Fibroblast of lung (primary cell): ENCODE results near the gene PLP1. TPM values are rescaled to one million over a fixed set of nuclear protein-coding genes. Genes with fewer than 3 reads are reported as not detected.
"Not testable (repeated sequence)": the region's sequence is repeated elsewhere in the genome, so short reads cannot be mapped to it uniquely, and the experiment has no call there.

ENCODE experiments used
- DNase-seq, 2 donors: peaks; one replicate each; pipeline versions ENCODE4 v3.0.0 to v3.0.0-alpha.2; 2010; ENCODE audit warnings: low read depth in 2 of 2
- H2AFZ ChIP-seq: 2 replicates; pipeline ENCODE4 v1.5.1; 2012; ENCODE audit warnings: low read length, control low read depth, inconsistent platforms
- H3K27ac ChIP-seq: 2 replicates; pipeline ENCODE4 v1.5.1; 2011; ENCODE audit warnings: low read length, control low read depth; ENCODE audit not compliant: insufficient read depth
- H3K27me3 ChIP-seq: 2 replicates; pipeline ENCODE4 v1.5.1; 2011; ENCODE audit warnings: mild to moderate bottlenecking, low read length; ENCODE audit not compliant: control insufficient read depth, insufficient read depth
- H3K36me3 ChIP-seq: 2 replicates; pipeline ENCODE4 v1.5.1; 2011; ENCODE audit warnings: low read length; ENCODE audit not compliant: control insufficient read depth, insufficient read depth
- H3K4me1 ChIP-seq: 2 replicates; pipeline ENCODE4 v1.5.1; 2011; ENCODE audit warnings: low read length; ENCODE audit not compliant: control insufficient read depth, insufficient read depth; ENCODE audit errors: extremely low read depth
- H3K4me2 ChIP-seq: 2 replicates; pipeline ENCODE4 v1.5.1; 2011; ENCODE audit warnings: low read length, control low read depth; ENCODE audit not compliant: insufficient read depth; ENCODE audit errors: extremely low read depth
- H3K4me3 ChIP-seq, 4 experiments: fragments of 200-600 bp in 1 of 4; sonication (generic) in 1 of 4; replicated peaks in 1 of 4; 2 replicates each; pipeline ENCODE4 v1.5.1; 2011 to 2016; ENCODE audit warnings: low read length in 4 of 4, low read depth in 3 of 4, mild to moderate bottlenecking in 3 of 4, control low read depth in 2 of 4, inconsistent platforms in 1 of 4, mixed read lengths in 1 of 4; ENCODE audit not compliant: insufficient read depth in 1 of 4; ENCODE audit errors: control extremely low read depth in 1 of 4
- H3K79me2 ChIP-seq: 2 replicates; pipeline ENCODE4 v1.5.1; 2012; ENCODE audit warnings: mild to moderate bottlenecking, low read length, inconsistent platforms; ENCODE audit not compliant: control insufficient read depth, insufficient read depth
- H3K9ac ChIP-seq: 2 replicates; pipeline ENCODE4 v1.5.1; 2011; ENCODE audit warnings: mild to moderate bottlenecking, low read length, control low read depth; ENCODE audit not compliant: insufficient read depth
- H3K9me3 ChIP-seq: 2 replicates; pipeline ENCODE4 v1.5.1; 2012; ENCODE audit warnings: low read depth, low read length; ENCODE audit not compliant: control insufficient read depth, insufficient read depth
- H4K20me1 ChIP-seq: 2 replicates; pipeline ENCODE4 v1.5.1; 2011; ENCODE audit warnings: low read length; ENCODE audit not compliant: control insufficient read depth, insufficient read depth; ENCODE audit errors: extremely low read depth
- EZH2 ChIP-seq: IDR thresholded peaks from 2 replicates; pipeline ENCODE4 v1.5.1; 2012; ENCODE audit warnings: low read length, control low read depth, mild to moderate bottlenecking; ENCODE audit errors: missing control alignments
- polyA plus RNA-seq, 2 donors: library from polyadenylated mRNA; depleted of rRNA in 1 of 2; stranded (reverse) in 1 of 2; unstranded in 1 of 2; fragments of >200 nt; gene quantifications; 2 replicates each; pipeline ENCODE4 v1.2.1, GENCODE V29; 2011 to 2012; ENCODE audit warnings: missing spikeins in 1 of 2
- total RNA-seq: library from RNA; depleted of rRNA; stranded (reverse); fragments of >200 nt; gene quantifications from 2 replicates; pipeline ENCODE4 v1.2.1, GENCODE V29; 2014
- TF ChIP-seq, protein P1 (sequence below), 2 donors: IDR thresholded peaks in 1 of 2; conservative IDR thresholded peaks in 1 of 2; 1 replicate in 1 of 2; 2 replicates in 1 of 2; pipeline ENCODE4 v1.5.1; 2011 to 2012; ENCODE audit warnings: low read length in 2 of 2, control low read depth in 1 of 2, inconsistent platforms in 1 of 2, low read depth in 1 of 2, mild to moderate bottlenecking in 1 of 2

PLP1 gene
- total and polyA plus RNA-seq, 2 donors (not counting 1 experiment from before 2014, with no cell fraction given), result 0.17 TPM

DNA sequence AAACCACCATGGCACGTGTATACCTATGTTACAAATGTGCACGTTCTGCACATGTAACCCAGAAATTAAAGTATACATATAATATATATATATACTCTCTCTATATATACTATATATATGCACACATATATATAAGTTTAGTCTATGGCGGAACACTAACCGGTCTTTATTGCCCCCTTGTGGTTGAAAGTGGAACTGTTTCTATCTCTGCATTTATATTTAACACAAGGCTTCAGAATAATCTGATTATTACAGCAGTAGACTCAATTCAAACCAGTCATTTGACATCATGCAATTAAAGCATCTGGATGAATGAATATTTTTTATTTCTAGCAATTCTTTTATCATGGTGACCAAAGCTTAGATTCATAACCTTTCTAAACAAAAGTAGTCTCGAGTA lies 40.9 kb downstream of the PLP1 start:
- Histone ChIP-seq H4K20me1 (no peaks in the 10 kb centered on the region), H3K4me1 (no peaks in the 10 kb centered on the region), H3K27ac (no peak overlapping the region), H3K79me2 (no peaks in the 10 kb centered on the region), H3K9me3 (no peaks in the 10 kb centered on the region), H2AFZ (no peak overlapping the region), H3K9ac (no peak overlapping the region), H3K4me3 (no peak overlapping the region), H3K4me2 (no peak overlapping the region), H3K36me3 (no peaks in the 10 kb centered on the region), H3K27me3 (no peaks in the 10 kb centered on the region)
- peak in 1 of 2 donors; percentile 60 for DNase-seq
- TF ChIP-seq, protein P1, sequence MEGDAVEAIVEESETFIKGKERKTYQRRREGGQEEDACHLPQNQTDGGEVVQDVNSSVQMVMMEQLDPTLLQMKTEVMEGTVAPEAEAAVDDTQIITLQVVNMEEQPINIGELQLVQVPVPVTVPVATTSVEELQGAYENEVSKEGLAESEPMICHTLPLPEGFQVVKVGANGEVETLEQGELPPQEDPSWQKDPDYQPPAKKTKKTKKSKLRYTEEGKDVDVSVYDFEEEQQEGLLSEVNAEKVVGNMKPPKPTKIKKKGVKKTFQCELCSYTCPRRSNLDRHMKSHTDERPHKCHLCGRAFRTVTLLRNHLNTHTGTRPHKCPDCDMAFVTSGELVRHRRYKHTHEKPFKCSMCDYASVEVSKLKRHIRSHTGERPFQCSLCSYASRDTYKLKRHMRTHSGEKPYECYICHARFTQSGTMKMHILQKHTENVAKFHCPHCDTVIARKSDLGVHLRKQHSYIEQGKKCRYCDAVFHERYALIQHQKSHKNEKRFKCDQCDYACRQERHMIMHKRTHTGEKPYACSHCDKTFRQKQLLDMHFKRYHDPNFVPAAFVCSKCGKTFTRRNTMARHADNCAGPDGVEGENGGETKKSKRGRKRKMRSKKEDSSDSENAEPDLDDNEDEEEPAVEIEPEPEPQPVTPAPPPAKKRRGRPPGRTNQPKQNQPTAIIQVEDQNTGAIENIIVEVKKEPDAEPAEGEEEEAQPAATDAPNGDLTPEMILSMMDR (conservative IDR thresholded peaks at IDR 0.05 in 1 of 2, IDR thresholded peaks at IDR 0.05 in 1 of 2; ENCODE audit: low read depth in 1 of 2, low read length in 2 of 2), result peak; percentile 35 to 46
- no peak for TF ChIP-seq EZH2

DNA sequence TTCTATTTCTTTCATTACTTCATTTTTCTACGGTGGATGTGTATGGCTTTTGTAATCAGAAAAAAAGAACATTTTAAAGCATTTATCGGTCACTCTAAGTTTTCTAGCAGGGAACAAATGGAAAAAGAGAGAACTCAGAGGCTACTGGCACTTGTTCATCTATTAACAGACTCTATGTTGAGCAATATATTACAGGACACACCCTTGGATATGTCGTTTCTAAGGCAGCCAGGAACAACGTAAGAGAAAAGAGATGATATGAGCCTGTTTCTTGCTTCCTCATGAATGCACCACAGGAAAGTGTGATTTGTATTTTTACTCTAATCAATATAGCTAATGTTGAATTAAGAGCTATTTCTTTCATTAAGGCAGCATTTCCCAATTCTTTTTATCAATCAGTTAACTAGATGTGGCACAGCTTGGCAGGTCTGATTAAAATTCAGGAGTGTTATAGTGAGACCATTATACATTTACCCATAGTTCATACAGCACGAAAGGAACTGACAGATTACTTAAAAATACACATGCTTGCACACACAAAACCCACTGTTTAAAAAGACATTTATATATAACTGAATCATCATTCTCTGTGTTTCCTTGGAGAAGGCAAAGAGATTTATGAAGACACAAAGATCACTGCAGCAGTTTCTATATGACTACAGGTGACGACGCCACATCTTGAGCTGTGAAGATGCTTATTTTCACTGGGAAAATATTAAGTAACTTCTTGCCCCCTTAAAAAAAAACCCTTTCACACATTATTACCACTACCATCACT lies 42.4 kb downstream of the PLP1 start:
- Histone ChIP-seq H3K4me3 (no peak overlapping the region), H2AFZ (no peak overlapping the region), H3K27me3 (no peaks in the 10 kb centered on the region), H3K27ac (no peak overlapping the region), H3K79me2 (no peaks in the 10 kb centered on the region), H3K4me1 (no peaks in the 10 kb centered on the region), H3K36me3 (no peaks in the 10 kb centered on the region), H4K20me1 (no peaks in the 10 kb centered on the region), H3K4me2 (no peak overlapping the region), H3K9me3 (no peaks in the 10 kb centered on the region), H3K9ac (no peak overlapping the region)
- DNase-seq, result peak in 1 of 2 donors; percentile 27
- no peak for TF ChIP-seq EZH2
- TF ChIP-seq, protein P1 (conservative IDR thresholded peaks at IDR 0.05 in 1 of 2, IDR thresholded peaks at IDR 0.05 in 1 of 2; ENCODE audit: low read depth in 1 of 2, low read length in 2 of 2), result no peak

DNA sequence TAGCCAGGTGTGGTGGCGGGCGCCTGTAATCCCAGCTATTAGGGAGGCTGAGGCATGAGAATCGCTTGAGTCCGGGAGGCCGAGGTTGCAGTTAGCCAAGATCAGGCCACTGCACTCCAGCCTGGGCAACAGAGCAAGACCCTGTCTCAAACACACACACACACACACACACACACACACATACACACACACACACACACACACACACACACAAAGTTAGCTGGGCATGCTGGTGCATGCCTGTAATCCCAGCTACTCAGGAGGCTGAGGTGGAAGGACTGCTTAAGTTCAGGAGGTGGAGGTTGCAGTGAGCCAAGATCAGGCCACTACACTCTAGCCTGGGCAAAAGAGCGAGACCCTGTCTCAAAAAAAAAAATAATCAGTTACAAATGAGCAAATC lies 44.2 kb downstream of the PLP1 start:
- not testable (repeated sequence) for H3K27me3 ChIP-seq, H3K4me2 ChIP-seq, H3K9ac ChIP-seq, H4K20me1 ChIP-seq, H3K4me3 ChIP-seq, H2AFZ ChIP-seq, H3K79me2 ChIP-seq, H3K4me1 ChIP-seq, DNase-seq, H3K36me3 ChIP-seq, H3K27ac ChIP-seq, H3K9me3 ChIP-seq
